D721Med (cell line): ENCODE results near the gene CTXND1.

ENCODE experiments used
- DNase-seq: peaks from one replicate; pipeline ENCODE4 v3.0.0; 2011; ENCODE audit warnings: low spot score; ENCODE audit not compliant: insufficient read length
- FAIRE-seq: peaks from 2 replicates; lab custom pipeline; 2011; peaks lifted over from hg19 to GRCh38; lab: Jason Lieb, UNC
- CTCF ChIP-seq: IDR thresholded peaks from 2 replicates; pipeline ENCODE4 v1.5.1; 2012; ENCODE audit warnings: mild to moderate bottlenecking, control low read depth; ENCODE audit not compliant: insufficient read depth; ENCODE audit errors: missing control alignments

Gene CTXND1

GRCh38 chr15:80202641-80203360 is 49.2 kb downstream of the CTXND1 start:
- no peak for TF ChIP-seq CTCF
- FAIRE-seq (no peak), DNase-seq (no peak)

- TF ChIP-seq CTCF, result no peak
- FAIRE-seq, result no peak
- DNase-seq, result no peak
These were observed 50.0 kb downstream of the CTXND1 start for GRCh38 chr15:80202016-80202315.

- DNase-seq (no peak), FAIRE-seq (no peak)
- no peak for TF ChIP-seq CTCF
These were observed 50.6 kb downstream of the CTXND1 start for GRCh38 chr15:80201256-80202015.

GRCh38 chr15:80199869-80200268 is 52.1 kb downstream of the CTXND1 start:
- no peak for FAIRE-seq
- DNase-seq, result no peak

GRCh38 chr15:80199366-80199765 is 52.6 kb downstream of the CTXND1 start:
- no peak for TF ChIP-seq CTCF
- DNase-seq (no peak), FAIRE-seq (no peak)

More at GRCh38 chr15:80199869-80200268, 52.1 kb downstream of the CTXND1 start:
- no peak for TF ChIP-seq CTCF

GRCh38 chr15:80194914-80195313 is 57.1 kb downstream of the CTXND1 start:
- TF ChIP-seq CTCF, result no peak
- FAIRE-seq (no peak), DNase-seq (no peak)

- no peak for TF ChIP-seq CTCF
- no peak for FAIRE-seq
- no peak for DNase-seq
These were observed 57.8 kb downstream of the CTXND1 start for GRCh38 chr15:80194186-80194585.
